ENCODE data around the gene CDK3.

DNA sequence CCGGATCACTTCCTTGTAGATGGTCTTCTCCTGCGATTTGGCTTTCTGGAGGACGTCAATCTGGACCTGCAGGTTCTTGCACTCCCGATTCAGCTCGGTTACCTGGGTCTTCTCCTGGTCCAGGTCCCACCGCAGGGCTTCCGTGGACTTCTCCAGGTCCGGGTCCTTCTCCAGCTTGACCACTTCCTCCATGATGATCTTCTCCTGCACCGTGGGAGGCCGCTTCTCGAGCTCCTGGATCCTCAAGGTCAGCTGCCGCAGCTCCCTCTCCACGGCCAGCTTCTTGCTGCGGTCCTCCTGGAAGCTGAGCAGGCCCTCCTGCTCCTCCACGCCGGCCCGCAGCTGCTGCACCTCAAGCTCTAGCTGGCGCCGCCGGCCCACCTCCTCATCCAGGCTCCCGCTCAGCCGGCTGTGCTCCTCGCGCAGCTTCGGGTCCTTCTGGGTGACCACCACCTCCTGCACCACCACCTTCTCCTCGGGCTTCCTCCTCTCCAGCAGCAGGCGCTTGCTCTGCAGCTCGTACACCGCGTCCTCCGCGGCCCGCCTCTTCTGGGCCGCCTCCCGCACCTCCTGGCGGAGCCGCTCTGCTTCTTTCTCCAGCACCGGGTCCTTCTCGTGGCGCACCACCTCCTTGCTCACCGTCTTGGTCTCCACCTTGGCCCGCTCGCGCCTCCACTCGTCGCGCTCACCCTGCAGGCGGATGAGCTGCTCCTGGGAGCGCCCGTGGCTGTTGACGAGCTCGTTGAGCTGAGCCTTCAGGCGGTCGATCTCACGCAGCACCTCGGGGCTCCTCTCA lies 8.2 kb downstream of the CDK3 start:
- TF ChIP-seq POLR2A (IDR thresholded peaks at IDR 0.05) = no peak
- no peak for TF ChIP-seq CTCF (IDR thresholded peaks at IDR 0.05)
